HG02885 (cell line): ENCODE results near the gene LRRTM4.
"Not testable (repeated sequence)": the region's sequence is repeated elsewhere in the genome, so short reads cannot be mapped to it uniquely, and the experiment has no call there.

Experiments
- ATAC-seq: cut with Tn5 transposase; IDR thresholded peaks from one replicate; pipeline ENCODE4 v1.9.1; 2021; ENCODE audit warnings: mild to moderate bottlenecking; ENCODE audit not compliant: unreplicated experiment, poor library complexity

LRRTM4 gene

DNA sequence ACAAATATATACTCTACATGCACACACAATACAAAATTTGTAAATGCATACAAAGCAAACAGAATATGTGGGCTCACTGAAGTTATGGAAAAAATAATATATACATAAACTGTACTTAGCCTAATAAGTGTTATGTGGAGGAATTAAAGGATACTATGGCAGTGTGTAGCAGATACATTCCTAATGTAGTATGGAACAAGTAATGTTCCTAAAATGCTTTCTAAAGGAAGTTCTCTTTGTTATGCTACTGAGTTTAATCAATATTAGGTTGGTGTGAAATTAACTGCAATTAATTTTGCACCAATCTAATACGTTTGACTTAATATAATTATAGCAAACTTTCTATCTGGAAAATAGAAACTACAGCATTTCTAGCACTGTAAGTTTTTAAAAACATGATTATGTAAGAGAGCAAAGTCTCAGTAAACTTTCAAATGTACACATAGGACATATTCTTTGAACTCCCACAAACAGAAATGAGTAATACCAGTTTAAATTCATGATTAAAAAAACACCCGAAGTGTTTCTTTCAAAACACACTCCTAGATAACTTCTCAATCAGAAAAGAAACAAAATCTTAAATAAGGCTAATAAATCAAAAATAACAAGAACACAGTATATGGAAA lies 331.3 kb downstream of the LRRTM4 start:
- no peak for ATAC-seq

DNA sequence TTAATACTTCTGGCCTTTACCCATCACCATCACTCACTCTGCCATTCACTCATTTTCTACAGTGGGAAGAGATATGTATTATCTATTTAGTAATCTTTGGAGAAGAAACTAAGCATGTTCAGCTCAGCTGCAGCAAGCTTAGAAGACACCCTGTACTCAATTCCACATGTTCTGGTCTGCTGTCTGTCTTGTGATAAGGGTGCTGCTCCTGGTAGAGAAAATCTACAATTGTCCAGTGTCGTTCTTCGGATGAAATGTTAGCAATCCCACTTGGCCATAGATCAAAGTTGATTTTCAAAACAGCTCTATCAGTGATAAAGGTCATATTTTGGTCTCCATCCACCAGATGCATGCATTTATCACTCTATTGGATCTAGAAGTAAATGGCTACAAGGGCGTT lies 337.1 kb downstream of the LRRTM4 start:
- ATAC-seq: no peak

DNA sequence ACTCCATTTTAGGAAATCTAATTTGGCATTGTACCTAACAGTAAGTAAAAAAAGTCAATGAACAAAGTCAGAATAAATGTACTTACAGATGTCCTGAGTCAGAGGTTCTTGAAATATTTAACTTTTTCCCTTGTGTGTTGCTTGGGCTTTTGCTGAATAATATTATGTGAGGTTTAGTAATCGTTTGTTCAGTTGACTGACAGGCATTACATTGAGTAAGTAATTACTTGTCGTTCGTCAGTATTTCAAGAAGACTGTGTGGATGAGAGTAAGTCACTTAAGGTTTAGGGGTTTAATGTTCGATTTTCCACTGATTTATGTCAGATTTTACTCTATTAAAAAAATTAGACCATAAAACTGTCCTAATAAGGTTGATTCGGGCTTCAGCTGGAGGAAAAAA lies 342.9 kb downstream of the LRRTM4 start:
- ATAC-seq: no peak

DNA sequence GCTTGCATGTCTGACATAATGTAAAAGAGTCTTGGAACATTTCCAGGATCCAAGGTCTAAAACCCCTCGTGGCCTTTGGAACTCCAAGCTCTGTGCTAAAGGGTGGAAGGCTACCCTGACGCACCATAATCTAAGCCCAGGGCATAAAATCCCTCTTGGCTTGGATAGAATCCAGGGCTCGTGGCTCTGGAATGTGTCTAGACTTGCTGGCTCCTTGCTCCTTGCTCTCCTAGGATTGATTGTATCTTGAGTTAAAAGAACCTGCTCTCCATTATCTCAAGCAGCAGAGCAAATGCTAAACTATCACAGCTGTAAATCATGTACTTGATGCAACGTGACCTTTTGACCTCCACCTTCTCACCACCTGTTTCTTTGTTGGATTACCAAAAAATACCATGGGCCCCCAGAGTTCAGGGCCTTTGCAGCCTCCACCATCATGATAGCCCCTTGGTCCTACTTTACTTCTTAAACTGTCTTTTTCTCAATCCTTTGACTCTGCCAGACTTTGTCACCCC lies 346.9 kb downstream of the LRRTM4 start:
- not testable (repeated sequence) for ATAC-seq

DNA sequence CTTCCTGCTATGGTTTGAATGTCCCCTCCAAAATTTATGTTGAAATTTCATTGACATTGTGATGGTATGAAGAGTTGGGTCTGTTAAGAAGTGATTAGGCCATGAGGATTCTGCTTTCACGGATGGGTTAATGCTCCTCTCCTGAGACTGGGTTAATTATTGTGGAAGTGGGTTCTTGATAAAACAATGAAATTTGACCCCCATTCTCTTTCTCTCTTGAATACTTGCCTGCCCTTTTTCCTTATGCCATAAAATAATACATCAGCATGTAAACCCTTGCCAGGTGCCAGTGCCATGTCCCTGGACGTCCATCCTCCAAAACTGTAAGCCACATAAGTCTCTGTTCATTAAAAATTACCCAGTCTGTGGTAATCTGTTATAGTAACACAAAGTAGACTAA lies 352.8 kb downstream of the LRRTM4 start:
- ATAC-seq: no peak

DNA sequence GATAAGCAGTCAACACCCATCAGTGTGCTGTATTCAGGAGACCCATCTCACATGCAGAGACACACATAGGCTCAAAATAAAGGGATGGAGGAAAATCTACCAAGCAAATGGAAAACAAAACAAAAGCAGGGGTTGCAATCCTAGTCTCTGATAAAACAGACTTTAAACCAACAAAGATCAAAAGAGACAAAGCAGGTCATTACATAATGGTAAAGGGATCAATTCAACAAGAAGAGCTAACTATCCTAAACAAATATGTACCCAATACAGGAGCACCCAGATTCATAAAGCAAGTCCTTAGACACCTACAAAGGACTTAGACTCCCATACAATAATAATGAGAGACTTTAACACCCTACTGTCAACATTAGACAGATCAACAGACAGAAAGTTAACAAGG lies 358.2 kb downstream of the LRRTM4 start:
- not testable (repeated sequence) for ATAC-seq

DNA sequence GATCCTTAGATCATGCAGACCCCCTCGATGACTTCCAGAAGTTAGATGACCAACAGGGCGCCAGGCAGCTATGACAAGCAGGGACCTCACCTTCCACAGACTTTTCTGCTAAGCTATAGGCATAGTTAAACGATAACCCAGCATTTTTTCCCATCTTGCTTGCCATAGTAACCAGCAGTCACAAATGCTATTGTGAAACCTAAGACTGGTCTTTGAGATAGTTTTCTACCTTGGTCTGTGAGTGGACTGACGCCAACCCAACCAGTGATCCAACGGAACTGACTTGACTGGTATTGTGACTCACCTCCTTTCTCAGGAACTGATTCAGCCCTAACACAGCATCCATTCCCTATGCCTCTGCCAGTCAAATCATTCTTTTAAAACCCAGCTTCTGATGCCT lies 361.2 kb downstream of the LRRTM4 start:
- ATAC-seq: no peak

DNA sequence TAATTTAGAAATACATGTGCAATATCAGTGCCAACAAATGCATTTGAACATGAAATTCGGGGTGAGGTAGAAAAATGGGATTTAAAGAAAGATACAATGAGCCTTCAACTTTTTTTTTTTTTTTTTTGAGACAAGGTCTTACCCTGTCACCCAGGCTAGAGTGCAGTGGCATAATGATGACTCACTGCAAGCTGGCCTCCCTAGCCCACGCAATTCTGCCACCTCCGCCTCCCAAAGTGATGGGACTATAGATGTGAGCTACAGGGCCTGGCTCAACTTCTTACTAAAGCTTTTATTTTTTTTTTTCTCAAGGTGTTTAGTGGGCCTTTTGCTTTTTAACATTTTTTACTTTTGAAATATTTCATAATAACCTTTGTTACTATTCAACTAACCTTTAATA lies 365.6 kb downstream of the LRRTM4 start:
- no peak for ATAC-seq

DNA sequence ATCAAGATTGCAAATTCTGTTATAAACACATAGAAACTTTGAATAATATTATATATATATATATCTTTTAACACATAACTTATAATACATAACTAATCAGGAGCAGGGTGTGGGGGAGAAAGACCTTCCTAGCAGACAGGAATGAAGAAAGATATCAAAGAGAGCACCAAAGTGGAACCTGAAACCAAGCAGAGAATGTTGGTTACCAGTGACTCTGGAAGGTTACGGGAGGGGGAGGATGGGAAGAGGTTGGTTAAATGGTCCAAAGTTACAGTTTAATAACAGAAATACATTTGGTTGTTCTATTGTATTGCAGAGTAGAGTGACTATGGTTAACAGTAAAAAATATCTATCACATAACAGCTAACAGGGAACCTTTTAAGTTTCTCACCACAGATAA lies 366.7 kb downstream of the LRRTM4 start:
- ATAC-seq: no peak

DNA sequence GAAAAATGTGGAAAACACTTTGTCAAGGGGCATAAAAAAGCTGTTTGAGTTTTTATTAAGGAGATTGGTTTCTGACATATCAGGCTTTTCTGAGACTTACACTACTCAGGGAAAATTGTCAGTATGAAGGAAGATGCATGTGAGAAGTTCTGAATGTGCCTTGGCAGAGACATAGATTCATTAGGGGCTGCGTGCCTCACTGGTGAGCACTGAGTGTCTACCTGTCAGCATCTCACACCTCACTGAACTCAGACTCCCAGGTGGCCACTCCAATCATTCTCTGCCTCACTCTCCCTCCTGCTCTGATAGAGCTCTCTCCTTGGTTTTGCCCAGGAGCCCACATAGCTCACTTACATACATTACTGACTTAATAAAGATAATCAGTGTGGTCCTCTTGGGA lies 372.6 kb downstream of the LRRTM4 start:
- ATAC-seq: no peak

DNA sequence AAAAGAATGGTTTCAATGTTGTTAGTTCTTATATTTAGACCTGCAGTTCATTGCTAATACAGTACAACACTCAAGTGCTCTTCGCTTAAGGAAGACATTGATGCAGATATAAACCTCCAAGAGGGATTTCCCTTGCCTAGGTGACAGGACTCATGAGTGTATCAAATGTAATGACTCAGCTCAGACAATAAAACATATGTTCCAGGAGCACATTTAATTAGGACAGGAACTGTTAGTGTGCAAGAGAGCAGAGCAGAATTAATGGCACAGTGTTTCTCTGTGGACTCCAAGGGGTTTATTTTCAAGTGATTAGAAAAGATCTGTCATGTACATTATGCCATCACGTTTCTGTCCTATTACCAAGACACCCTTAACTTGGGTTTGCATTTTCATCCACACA lies 375.0 kb downstream of the LRRTM4 start:
- ATAC-seq: no peak

DNA sequence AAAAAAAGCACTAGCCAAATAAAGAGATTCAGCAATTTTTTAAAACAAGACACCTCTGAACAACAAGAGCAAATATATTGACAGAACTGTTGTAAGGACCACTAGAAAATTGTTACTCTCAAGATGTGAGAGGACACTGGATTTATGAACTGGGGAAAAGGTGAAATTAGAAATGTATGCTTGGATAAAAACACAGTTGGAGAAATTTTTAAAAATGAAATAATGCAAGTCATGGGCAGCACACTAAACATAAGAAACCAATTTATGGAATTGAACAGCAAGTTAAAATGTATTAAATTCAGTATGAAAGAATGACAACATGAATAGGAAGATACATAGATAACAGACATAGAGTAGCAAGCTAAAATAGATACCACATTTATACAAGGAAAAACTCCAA lies 377.4 kb downstream of the LRRTM4 start:
- no peak for ATAC-seq

DNA sequence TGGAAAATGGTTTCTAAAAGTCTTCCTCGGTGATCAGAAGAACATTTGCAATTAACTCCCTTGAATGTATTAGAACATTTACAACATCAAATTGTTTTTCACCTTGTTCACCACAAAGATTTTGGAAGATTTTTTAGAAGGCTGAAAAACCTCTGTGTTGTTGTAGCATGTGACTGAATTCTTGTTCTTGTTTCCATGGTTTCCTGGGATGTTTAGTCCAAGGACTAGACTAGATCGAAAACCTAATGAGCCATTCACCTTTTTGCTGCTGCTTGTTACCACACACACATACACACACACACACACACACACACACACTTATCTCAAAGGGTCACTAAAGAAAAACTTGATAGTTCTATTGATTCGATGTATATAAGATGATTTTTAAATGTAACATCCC lies 380.0 kb downstream of the LRRTM4 start:
- no peak for ATAC-seq

DNA sequence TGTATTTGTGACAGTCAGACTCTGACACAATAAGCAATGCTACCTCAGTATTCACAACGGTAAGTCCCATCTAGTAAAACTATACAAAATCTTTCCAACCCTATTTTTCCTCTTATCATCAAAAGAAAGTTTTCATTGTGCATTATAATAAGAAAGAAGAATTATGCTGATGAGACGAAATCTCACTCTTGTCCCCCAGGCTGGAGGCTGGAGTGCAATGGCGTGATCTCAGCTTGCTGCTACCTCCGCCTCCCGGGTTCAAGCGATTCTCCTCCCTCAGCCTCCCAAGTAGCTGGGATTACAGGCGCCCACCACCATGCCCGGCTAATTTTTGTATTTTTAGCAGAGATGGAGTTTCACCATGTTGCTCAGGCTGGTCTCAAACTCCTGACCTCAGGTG lies 393.7 kb downstream of the LRRTM4 start:
- not testable (repeated sequence) for ATAC-seq

DNA sequence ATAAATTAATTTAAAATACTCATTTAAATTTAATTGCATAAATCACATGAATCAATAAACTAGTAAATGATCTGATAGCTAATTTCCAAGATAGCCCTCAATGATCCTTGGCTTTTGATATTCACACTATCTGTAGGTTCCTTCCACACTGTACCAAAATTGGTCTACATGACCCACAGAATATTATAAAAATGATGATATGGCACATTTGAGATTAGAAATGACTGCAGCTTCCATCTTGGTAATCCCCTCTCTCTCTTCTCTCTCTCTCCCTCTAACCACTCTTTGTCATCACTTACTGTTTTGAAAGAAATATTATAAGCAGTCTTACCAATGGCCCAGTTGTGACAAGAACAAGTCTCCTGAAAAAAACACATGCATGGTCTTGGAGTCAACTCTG lies 394.8 kb downstream of the LRRTM4 start:
- ATAC-seq: no peak

DNA sequence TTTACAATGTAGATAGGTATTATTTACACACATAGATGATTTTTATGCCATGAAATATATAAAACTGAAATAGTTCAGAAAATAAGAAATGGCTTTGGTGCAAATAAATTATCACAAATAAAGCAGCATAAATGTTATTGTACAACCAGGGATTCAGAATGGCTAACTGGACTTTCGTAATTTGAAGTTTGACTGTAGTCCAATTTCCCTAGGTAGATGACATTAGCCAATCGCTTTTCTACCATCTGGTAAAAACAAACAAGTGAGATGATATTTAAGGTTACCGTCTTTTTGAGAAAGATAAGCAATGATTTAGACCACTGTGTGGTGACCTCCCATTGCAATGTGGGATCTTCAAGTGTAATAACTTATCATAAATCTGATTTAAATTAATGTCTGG lies 400.7 kb downstream of the LRRTM4 start:
- ATAC-seq: no peak

DNA sequence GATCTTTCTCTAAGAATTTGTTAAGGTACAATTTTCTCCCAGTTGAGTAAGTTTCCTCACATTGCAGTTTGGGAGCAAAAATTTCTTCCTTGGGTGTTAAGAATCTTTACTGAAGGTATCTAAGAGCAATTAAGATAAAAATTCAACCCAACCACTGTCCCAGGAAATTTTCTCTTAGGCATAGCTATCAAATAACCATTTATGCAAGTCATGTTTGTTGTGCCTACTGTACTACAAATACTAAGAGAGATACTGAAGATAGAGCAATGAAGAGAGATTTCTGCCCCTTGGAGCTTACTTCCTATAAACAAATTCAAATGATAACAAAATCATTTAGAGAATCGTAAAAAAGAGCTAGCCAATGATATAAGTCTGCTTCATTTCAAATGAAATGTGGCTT lies 402.8 kb downstream of the LRRTM4 start:
- ATAC-seq: no peak

DNA sequence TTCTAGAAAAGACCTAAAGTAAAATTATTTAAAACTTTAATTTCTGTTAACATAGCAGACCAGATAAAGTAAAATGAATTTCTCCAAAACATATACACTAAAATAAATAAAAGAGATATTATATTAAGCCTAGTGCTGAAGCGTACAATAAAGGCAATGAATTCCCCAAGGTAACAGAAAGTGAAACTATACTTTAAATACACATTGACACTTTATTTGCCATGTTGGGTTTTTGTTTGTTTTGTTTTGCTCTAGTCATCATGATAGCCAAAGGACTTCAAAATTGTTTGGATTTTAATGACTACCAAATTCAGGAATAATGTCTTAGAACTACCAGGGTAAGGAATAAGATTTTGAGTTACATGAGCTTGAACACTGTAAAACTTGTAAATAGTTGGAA lies 413.3 kb downstream of the LRRTM4 start:
- no peak for ATAC-seq

DNA sequence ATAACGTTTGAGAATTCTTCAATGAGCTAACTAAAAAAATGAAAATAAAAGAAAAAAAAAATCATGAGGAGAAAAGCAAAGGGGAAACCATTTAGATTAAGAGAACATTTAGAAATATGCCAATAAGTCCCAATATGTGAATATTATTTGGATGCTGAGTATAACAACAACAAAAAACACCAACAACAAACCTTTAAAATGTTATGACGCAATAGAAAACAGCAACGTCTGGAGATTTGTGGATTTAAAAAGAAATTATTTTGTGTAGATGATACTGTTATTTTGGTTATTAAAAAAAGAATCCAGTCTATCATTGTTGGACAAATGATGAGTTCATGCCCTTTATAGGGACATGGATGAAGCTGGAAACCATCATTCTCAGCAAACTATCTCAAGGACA lies 417.2 kb downstream of the LRRTM4 start:
- no peak for ATAC-seq

DNA sequence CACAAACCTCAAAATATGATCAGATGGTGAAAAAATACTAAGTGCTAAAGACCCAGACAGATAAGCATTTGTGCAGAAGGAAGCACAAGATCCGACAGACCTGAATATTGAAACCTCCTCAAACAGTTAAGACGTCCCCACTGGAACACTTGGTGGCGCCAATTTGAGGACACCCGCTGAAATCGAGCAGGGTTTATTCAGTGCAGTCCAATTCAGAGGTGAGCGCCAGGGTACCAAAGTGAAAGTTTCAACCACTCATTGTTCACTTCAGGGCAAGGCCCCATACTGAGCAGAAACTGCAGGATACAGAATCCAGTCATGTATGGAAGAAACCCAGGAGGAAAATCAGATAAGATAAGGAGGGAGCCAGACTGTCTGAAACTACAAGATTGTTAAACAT lies 417.6 kb downstream of the LRRTM4 start:
- ATAC-seq: no peak

DNA sequence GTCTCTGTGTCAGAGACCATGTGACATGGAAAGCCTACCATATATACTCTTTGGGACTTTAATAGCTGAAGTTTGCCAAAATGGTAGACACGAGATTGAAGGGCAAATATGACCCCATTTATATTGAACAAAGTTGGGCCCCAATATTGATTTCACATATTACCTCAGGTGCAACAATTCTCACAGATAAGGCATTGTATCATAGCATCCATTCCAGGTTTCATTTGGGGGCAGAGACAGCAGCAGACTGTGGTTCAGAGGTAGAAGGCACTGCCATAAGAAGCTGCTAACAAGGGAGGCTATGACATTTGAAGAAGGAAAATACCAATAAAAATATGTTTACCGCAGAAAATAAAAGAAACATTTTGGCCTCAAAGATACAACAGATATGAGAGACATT lies 419.2 kb downstream of the LRRTM4 start:
- ATAC-seq: no peak

DNA sequence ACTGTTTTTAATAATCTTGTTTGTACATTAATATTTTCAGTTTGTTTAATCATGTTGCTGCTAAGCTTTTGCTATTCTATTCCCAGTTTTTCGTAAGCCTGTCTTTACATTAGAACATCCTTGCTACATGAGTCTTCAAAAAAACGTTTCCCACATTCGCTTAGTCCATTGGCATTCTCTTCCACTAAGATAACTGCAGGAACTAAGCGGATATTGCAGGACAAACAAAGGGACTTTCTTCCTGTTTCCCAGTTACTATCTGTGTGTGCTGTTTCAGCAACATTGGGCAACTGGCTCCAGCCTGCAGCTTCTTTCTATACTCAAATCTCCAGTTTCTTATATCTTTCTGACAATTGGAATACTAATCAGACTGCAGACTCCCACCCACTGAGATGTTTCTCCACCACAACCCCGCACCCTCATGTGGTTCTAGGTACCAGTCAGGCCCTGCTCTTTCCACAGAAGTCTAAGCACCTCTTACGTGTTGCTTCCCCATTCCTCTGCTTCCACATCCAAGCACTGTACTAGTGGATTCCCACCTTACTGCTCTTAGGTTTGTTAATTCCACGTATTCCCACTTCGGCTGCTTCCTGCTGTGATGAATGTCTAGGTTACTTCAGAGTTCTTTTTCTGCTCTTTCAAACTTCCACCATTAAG lies 420.3 kb downstream of the LRRTM4 start:
- no peak for ATAC-seq
